Adrenal gland (tissue), 5 donors: ENCODE data around the gene ENTPD3.

Experiments used
- CTCF ChIP-seq, 6 experiments: fragments of 450-650 bp in 4 of 6; fragments of 200-600 bp in 2 of 6; sonication (generic) in 1 of 6; IDR thresholded peaks; 1 replicate in 5 of 6; 2 replicates in 1 of 6; pipeline versions ENCODE4 v1.5.1 to v1.8.0; 2016 to 2021; ENCODE audit warnings: antibody characterized with exemption in 6 of 6, mild to moderate bottlenecking in 2 of 6, moderate library complexity in 1 of 6
- POLR2A ChIP-seq, 2 donors: fragments of 450-650 bp; IDR thresholded peaks; one replicate each; pipeline ENCODE4 v1.6.1; 2017; ENCODE audit warnings: antibody characterized with exemption in 2 of 2, mild to moderate bottlenecking in 2 of 2, moderate library complexity in 1 of 2
- donor health status: DM: no; HTN: no; CAD: no.

DNA sequence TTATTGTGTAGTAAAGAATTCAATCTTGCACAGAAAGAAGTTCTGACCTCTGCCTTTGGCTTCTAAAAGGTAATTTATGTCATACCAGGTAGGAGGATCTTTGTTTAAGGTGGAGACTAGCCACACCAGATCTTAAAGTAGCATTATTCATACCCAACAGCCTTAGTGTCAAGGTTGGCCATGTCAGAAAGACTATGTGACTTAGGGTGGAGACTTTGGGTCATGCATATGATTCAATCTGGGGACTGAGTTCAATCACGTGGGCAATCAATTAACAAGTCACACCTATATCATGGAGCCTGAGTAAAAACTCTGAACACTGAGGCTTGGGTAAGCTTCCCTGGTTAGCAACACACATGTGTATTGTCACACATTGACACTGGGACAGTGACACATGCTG is 28.5 kb upstream of the ENTPD3 start:
- TF ChIP-seq CTCF (IDR thresholded peaks at IDR 0.05) = no peak
- no peak for TF ChIP-seq POLR2A (IDR thresholded peaks at IDR 0.05)
